HUES6 (cell line): ENCODE data around the gene DBNDD1.
A peak's percentile ranks its signal among the peaks of the same experiment; 100 is the strongest.

Source experiments
- H3K27ac ChIP-seq: 2 replicates; pipeline ENCODE4 v1.7.0; 2013; ENCODE audit warnings: low read depth, mild to moderate bottlenecking, low read length, inconsistent platforms
- H3K27me3 ChIP-seq: 2 replicates; pipeline ENCODE4 v1.6.1; 2013; ENCODE audit warnings: low read length; ENCODE audit not compliant: control insufficient read depth, insufficient read depth
- H3K36me3 ChIP-seq: 2 replicates; pipeline ENCODE4 v1.6.1; 2013; ENCODE audit warnings: low read length; ENCODE audit not compliant: control insufficient read depth, insufficient read depth
- H3K4me1 ChIP-seq: 2 replicates; pipeline ENCODE4 v1.6.1; 2013; ENCODE audit warnings: low read length; ENCODE audit not compliant: control insufficient read depth, insufficient read depth
- H3K4me3 ChIP-seq: 2 replicates; pipeline ENCODE4 v1.5.1; 2013; ENCODE audit warnings: low read depth, low read length
- H3K9ac ChIP-seq: one replicate; pipeline ENCODE4 v1.6.1; 2013; ENCODE audit warnings: mild to moderate bottlenecking, low read length
- H3K9me3 ChIP-seq: 2 replicates; pipeline ENCODE4 v1.6.1; 2013; ENCODE audit warnings: low read depth, low read length; ENCODE audit not compliant: control insufficient read depth, insufficient read depth

DBNDD1 gene

GRCh38 chr16:89958068-89958467, 61.2 kb downstream of the DBNDD1 start:
- no peak overlapping the region for H3K4me3 ChIP-seq
- no peak overlapping the region for H3K27ac ChIP-seq
- no peaks in the 10 kb centered on the region for H3K9me3 ChIP-seq
- peak overlapping the region; percentile 24 for H3K9ac ChIP-seq
- H3K27me3 ChIP-seq = no peaks in the 10 kb centered on the region
- 0 out of 2 replicates have a peak, but pooled peaks cover 4% of the 10 kb centered on the region for H3K4me1 ChIP-seq
- H3K36me3 ChIP-seq = peaks cover 55% of the 10 kb centered on the region

- Histone ChIP-seq H3K27ac (no peak overlapping the region), H3K36me3 (peaks cover 55% of the 10 kb centered on the region), H3K9ac (peak overlapping the region; percentile 24), H3K4me1 (0 out of 2 replicates have a peak, but pooled peaks cover 4% of the 10 kb centered on the region), H3K9me3 (no peaks in the 10 kb centered on the region), H3K27me3 (no peaks in the 10 kb centered on the region), H3K4me3 (no peak overlapping the region)
Measured at GRCh38 chr16:89957216-89957785, 62.0 kb downstream of the DBNDD1 start.

- no peaks in the 10 kb centered on the region for H3K27me3 ChIP-seq
- H3K36me3 ChIP-seq = peaks cover 55% of the 10 kb centered on the region
- H3K9ac ChIP-seq = no peak overlapping the region
- no peak overlapping the region for H3K4me3 ChIP-seq
- H3K4me1 ChIP-seq = 0 out of 2 replicates have a peak, but pooled peaks cover 4% of the 10 kb centered on the region
- H3K27ac ChIP-seq = no peak overlapping the region
- no peaks in the 10 kb centered on the region for H3K9me3 ChIP-seq
Measured at GRCh38 chr16:89956505-89957215, 62.6 kb downstream of the DBNDD1 start.

- Histone ChIP-seq H3K4me3 (no peak overlapping the region), H3K27me3 (no peaks in the 10 kb centered on the region), H3K9me3 (no peaks in the 10 kb centered on the region), H3K36me3 (peaks cover 45% of the 10 kb centered on the region), H3K4me1 (0 out of 2 replicates have a peak, but pooled peaks cover 4% of the 10 kb centered on the region), H3K9ac (no peak overlapping the region), H3K27ac (no peak overlapping the region)
Measured at GRCh38 chr16:89955001-89955685, 64.1 kb downstream of the DBNDD1 start.
